Endothelial cell of umbilical vein (primary cell): ENCODE results near the gene NUP62.

Source experiments
- EZH2 ChIP-seq: IDR thresholded peaks from 2 replicates; pipeline ENCODE4 v1.6.1; 2012; ENCODE audit warnings: borderline replicate concordance, low read depth, mild to moderate bottlenecking, moderate library complexity, low read length, inconsistent platforms; ENCODE audit not compliant: severe bottlenecking
- GATA2 ChIP-seq: IDR thresholded peaks from 2 replicates; pipeline ENCODE4 v1.7.0; 2011; ENCODE audit warnings: low read depth, mild to moderate bottlenecking, moderate library complexity, mixed read lengths, low read length; ENCODE audit not compliant: insufficient read length, insufficient read depth
- JUN ChIP-seq: IDR thresholded peaks from 2 replicates; pipeline ENCODE4 v1.6.1; 2011; ENCODE audit warnings: borderline replicate concordance, low read depth; ENCODE audit not compliant: insufficient read length, insufficient read depth
- MYC ChIP-seq: IDR thresholded peaks from one replicate; pipeline ENCODE4 v1.6.1; 2011; ENCODE audit warnings: mild to moderate bottlenecking, low read depth, low read length
- POLR2A ChIP-seq: IDR thresholded peaks from 2 replicates; pipeline ENCODE4 v1.6.1; 2012; ENCODE audit warnings: low read depth, mild to moderate bottlenecking, control low read depth, low read length
- POLR2AphosphoS5 ChIP-seq: IDR thresholded peaks from 2 replicates; pipeline ENCODE4 v1.6.1; 2012; ENCODE audit warnings: low read depth, mild to moderate bottlenecking, control low read depth, low read length, moderate library complexity; ENCODE audit not compliant: insufficient read depth
- TF ChIP-seq, protein P1 (sequence below), 2 donors: IDR thresholded peaks; 1 replicate in 1 of 2; 2 replicates in 1 of 2; pipeline ENCODE4 v1.5.1; 2011; ENCODE audit warnings: low read length in 2 of 2, mild to moderate bottlenecking in 2 of 2, moderate library complexity in 2 of 2, control low read depth in 1 of 2, inconsistent platforms in 1 of 2, low read depth in 1 of 2; ENCODE audit not compliant: insufficient read depth in 1 of 2; ENCODE audit errors: extremely low read depth in 1 of 2
- TF ChIP-seq, protein P2 (sequence below): IDR thresholded peaks from 2 replicates; pipeline ENCODE4 v1.6.1; 2011; ENCODE audit not compliant: insufficient read depth, insufficient read length

DNA sequence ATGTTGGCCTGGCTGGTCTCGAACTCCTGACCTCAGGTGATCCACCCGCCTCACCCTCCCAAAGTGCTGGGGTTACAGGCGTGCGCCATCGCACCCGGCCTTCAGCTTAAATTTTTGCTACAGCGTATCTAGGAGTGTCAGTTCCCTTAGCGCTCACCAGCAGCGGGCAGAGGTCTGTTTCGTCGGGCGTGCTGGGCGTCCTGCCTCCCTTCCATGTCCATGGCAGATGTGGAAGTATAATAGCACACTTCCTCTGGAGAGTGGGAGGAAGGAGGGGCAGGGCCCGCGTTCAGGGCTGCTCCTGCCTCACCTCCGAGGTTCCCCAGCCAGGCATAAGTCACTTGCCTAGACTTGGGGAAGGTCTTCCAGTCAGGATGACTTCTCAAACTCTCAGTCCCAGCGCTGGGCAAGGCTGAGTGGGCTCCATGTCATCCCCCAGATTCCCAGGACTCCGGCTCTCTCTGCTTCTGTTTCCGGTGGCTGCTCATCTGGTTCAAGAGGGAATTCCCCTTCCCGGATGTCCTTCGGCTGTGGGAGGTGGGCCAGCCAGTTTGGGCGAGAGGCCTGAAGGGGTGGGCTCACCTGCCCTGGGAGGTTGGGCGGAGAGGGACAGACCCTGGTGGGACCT lies 42.2 kb downstream of the NUP62 start:
- TF ChIP-seq POLR2AphosphoS5 (no peak), POLR2A (no peak), EZH2 (no peak), JUN (no peak), GATA2 (no peak), MYC (no peak)
- TF ChIP-seq, protein P1, sequence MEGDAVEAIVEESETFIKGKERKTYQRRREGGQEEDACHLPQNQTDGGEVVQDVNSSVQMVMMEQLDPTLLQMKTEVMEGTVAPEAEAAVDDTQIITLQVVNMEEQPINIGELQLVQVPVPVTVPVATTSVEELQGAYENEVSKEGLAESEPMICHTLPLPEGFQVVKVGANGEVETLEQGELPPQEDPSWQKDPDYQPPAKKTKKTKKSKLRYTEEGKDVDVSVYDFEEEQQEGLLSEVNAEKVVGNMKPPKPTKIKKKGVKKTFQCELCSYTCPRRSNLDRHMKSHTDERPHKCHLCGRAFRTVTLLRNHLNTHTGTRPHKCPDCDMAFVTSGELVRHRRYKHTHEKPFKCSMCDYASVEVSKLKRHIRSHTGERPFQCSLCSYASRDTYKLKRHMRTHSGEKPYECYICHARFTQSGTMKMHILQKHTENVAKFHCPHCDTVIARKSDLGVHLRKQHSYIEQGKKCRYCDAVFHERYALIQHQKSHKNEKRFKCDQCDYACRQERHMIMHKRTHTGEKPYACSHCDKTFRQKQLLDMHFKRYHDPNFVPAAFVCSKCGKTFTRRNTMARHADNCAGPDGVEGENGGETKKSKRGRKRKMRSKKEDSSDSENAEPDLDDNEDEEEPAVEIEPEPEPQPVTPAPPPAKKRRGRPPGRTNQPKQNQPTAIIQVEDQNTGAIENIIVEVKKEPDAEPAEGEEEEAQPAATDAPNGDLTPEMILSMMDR (IDR thresholded peaks at IDR 0.05; ENCODE audit: extremely low read depth in 1 of 2, insufficient read depth in 1 of 2, low read depth in 1 of 2, low read length in 2 of 2), result no peak
- TF ChIP-seq, protein P2, sequence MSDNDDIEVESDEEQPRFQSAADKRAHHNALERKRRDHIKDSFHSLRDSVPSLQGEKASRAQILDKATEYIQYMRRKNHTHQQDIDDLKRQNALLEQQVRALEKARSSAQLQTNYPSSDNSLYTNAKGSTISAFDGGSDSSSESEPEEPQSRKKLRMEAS, result no peak
